Tibial artery (tissue), 4 donors: Measurements from ENCODE around the gene ATP2C1.

Source experiments
- DNase-seq, 2 donors: peaks; one replicate each; pipeline ENCODE4 v3.0.0-alpha.2; 2019
- H3K27ac ChIP-seq, 2 donors: fragments of 200-600 bp; sonication (generic) in 1 of 2; 1 replicate in 1 of 2; 2 replicates in 1 of 2; pipeline ENCODE4 v1.5.1; 2018 to 2019; ENCODE audit warnings: mild to moderate bottlenecking in 1 of 2
- H3K27me3 ChIP-seq, 2 donors: fragments of 200-600 bp; sonication (generic) in 1 of 2; one replicate each; pipeline versions ENCODE4 v1.5.1 to v1.6.0; 2016 to 2019
- H3K36me3 ChIP-seq, 3 donors: fragments of 200-600 bp; sonication (generic) in 2 of 3; one replicate each; pipeline ENCODE4 v1.5.1; 2016 to 2019; ENCODE audit warnings: mild to moderate bottlenecking in 2 of 3
- H3K4me1 ChIP-seq, 4 donors: fragments of 200-600 bp; sonication (generic) in 2 of 4; 1 replicate in 3 of 4; 2 replicates in 1 of 4; pipeline ENCODE4 v1.5.1; 2016 to 2019
- H3K4me3 ChIP-seq, 2 donors: fragments of 200-600 bp; sonication (generic) in 1 of 2; 1 replicate in 1 of 2; 2 replicates in 1 of 2; pipeline ENCODE4 v1.5.1; 2018 to 2019; ENCODE audit warnings: mild to moderate bottlenecking in 2 of 2
- H3K9me3 ChIP-seq, 3 donors: fragments of 200-600 bp; sonication (generic) in 1 of 3; one replicate each; pipeline ENCODE4 v1.5.1; 2016 to 2019
- intact Hi-C: fragments of 100-400 bp; cut with DNase I; formaldehyde crosslinking; loops from one replicate; pipeline ENCODE4 v1.15.0; 2023; ENCODE audit warnings: low total_unique reads
- TF ChIP-seq, protein P1 (sequence below), 2 experiments: fragments of 200-600 bp in 1 of 2; fragments of 450-650 bp in 1 of 2; IDR thresholded peaks; one replicate each; pipeline ENCODE4 v1.5.1; 2017 to 2019; ENCODE audit warnings: antibody characterized with exemption in 2 of 2, mild to moderate bottlenecking in 1 of 2, moderate library complexity in 1 of 2

The ATP2C1 gene

DNA sequence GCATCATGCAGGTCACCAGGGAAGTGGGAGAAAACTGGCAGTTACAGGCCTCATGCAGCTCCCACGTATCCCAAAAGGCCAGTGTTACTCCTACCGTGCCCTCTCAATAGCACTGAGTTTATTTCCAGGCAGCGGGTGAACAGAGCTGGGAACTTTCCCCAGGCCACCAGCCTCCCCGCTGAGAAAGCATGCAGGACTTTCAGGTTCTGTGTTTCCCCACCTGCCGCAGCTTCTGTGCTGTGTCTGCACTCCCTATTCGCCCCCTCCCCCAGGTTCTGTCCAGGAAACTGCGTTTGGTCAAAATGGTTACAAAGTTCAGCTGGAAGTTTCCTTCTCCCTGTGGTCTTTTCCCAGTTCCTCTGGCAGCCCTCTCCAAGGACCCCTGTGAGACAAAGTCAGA is 154.1 kb downstream of the ATP2C1 start:
- intact Hi-C loops = no loop called here
- Histone ChIP-seq H3K4me3 (no peak overlapping the region), H3K4me1 (no peaks in the 10 kb centered on the region), H3K36me3 (peaks cover 0 to 6% (median 4%) of the 10 kb centered on the region in 3 donors), H3K27ac (no peak overlapping the region), H3K9me3 (peaks cover 0 to 9% (median 0%) of the 10 kb centered on the region in 3 donors), H3K27me3 (no peaks in the 10 kb centered on the region)
- TF ChIP-seq, protein P1, sequence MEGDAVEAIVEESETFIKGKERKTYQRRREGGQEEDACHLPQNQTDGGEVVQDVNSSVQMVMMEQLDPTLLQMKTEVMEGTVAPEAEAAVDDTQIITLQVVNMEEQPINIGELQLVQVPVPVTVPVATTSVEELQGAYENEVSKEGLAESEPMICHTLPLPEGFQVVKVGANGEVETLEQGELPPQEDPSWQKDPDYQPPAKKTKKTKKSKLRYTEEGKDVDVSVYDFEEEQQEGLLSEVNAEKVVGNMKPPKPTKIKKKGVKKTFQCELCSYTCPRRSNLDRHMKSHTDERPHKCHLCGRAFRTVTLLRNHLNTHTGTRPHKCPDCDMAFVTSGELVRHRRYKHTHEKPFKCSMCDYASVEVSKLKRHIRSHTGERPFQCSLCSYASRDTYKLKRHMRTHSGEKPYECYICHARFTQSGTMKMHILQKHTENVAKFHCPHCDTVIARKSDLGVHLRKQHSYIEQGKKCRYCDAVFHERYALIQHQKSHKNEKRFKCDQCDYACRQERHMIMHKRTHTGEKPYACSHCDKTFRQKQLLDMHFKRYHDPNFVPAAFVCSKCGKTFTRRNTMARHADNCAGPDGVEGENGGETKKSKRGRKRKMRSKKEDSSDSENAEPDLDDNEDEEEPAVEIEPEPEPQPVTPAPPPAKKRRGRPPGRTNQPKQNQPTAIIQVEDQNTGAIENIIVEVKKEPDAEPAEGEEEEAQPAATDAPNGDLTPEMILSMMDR (IDR thresholded peaks at IDR 0.05) = no peak
- no peak for DNase-seq

DNA sequence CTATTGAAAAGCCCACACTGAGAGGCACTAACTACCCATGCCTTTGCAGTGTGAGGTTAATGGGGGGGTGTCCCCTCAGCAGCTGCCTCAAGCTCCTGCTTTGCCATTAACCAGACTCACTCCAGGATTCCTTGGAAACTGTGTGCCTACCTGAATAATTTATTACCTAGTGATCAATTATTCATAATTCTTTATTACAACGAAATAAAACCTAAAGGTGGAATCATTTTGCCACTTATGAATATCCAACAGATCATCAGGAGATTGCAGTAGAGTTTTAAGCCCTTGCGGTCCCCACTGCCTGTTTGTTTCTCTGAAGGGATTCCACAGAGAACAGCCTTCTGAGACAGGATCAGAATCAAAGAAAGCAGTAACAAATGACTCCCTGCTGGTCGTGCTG is 156.1 kb downstream of the ATP2C1 start:
- DNase-seq = no peak
- Histone ChIP-seq H3K9me3 (peaks cover 0 to 9% (median 0%) of the 10 kb centered on the region in 3 donors), H3K36me3 (peaks cover 0 to 6% (median 4%) of the 10 kb centered on the region in 3 donors), H3K4me1 (no peaks in the 10 kb centered on the region), H3K27me3 (no peaks in the 10 kb centered on the region), H3K27ac (no peak overlapping the region), H3K4me3 (no peak overlapping the region)
- TF ChIP-seq, protein P1 (IDR thresholded peaks at IDR 0.05) = no peak
- intact Hi-C loops = no loop called here

DNA sequence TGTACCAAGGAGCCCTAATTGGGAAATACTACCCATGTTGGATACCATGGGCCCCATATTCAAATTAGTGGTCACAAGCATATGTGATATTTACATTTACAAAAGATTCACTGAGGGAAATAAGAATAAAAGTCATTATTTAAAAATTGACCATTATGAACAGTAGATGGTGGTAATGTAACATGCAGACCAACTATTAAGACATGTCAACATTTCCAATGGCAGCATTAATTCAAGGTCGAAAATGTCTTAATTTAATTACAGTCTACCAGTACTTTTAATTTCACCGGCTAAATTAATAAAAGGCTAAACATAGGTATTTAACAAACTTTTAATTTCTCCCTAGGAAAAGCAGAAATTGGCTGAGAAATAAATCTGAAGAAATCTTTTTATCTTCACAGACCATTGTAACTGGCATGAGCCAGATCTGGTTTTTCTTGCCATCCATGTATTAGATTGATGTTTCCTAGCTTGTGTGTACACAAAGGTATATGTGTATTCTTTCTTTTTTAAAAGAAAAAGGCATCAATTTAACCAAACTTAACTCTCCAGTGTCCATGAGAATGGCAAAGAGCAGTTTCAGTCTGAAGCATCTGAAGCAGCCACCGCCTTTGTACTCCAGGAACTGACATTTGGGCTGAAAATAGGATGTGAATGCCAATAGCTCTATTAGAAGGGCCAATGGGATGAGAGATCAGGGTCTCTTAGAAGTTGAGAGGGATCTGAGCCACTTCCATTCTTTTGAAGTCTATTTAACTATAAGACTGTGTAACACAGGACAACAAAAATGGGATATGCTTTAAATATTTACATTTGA is 159.4 kb downstream of the ATP2C1 start:
- TF ChIP-seq, protein P1 (IDR thresholded peaks at IDR 0.05) = peak in 1 of 2 experiments; percentile 18
- H3K4me1 ChIP-seq = no peaks in the 10 kb centered on the region
- H3K9me3 ChIP-seq = no peaks in the 10 kb centered on the region
- DNase-seq = no peak
- H3K4me3 ChIP-seq = no peak overlapping the region
- H3K27ac ChIP-seq = no peak overlapping the region
- peaks cover 0 to under 1% (median 0%) of the 10 kb centered on the region in 3 donors for H3K36me3 ChIP-seq
- intact Hi-C loops = no loop called here
- no peaks in the 10 kb centered on the region for H3K27me3 ChIP-seq
